HL-60/S4 treated with phorbol 12-myristate 13-acetate at 8.2 ng/mL for 4 days and 3 days (cell line): ENCODE results near the gene ANXA4.
"Not testable (repeated sequence)": the region's sequence is repeated elsewhere in the genome, so short reads cannot be mapped to it uniquely, and the experiment has no call there.

Experiments
- in situ Hi-C: fragments of 300-500 bp; cut with MboI; formaldehyde crosslinking; loops from 2 replicates; pipeline ENCODE4 v1.15.0; 2022; ENCODE audit warnings: low sequenced_read_pairs

Gene ANXA4

GRCh38 chr2:69801745-69802290 is 59.9 kb downstream of the ANXA4 start:
- in situ Hi-C loops, result loop anchor here (25.0 kb wide), 1 partner anchor 240 kb away; no protein-coding TSS in a partner anchor

- in situ Hi-C loops, result loop anchor here (25.0 kb wide), 1 partner anchor 241 kb away; no protein-coding TSS in a partner anchor
Observed at GRCh38 chr2:69802781-69803367, 60.9 kb downstream of the ANXA4 start.

- in situ Hi-C loops, result loop anchor here (25.0 kb wide), 1 partner anchor 242 kb away; no protein-coding TSS in a partner anchor
Observed at GRCh38 chr2:69804416-69804815, 62.5 kb downstream of the ANXA4 start.

GRCh38 chr2:69805887-69806286 is 64.0 kb downstream of the ANXA4 start:
- in situ Hi-C loops, result loop anchor here (25.0 kb wide), 1 partner anchor 244 kb away; no protein-coding TSS in a partner anchor

- in situ Hi-C loops, result loop anchor here (25.0 kb wide), 1 partner anchor 246 kb away; no protein-coding TSS in a partner anchor
Observed at GRCh38 chr2:69807821-69808540, 66.0 kb downstream of the ANXA4 start.

GRCh38 chr2:69810550-69810949 is 68.6 kb downstream of the ANXA4 start:
- in situ Hi-C loops, result loop anchor here (10.0 to 25.0 kb wide), 2 partner anchors 86 to 248 kb away; no protein-coding TSS in a partner anchor

- in situ Hi-C loops, result loop anchor here (10.0 to 25.0 kb wide), 2 partner anchors 86 to 249 kb away; no protein-coding TSS in a partner anchor
Observed at GRCh38 chr2:69811018-69811417, 69.1 kb downstream of the ANXA4 start.

GRCh38 chr2:69811591-69811990 is 69.7 kb downstream of the ANXA4 start:
- in situ Hi-C loops, result loop anchor here (10.0 to 25.0 kb wide), 2 partner anchors 87 to 249 kb away; no protein-coding TSS in a partner anchor

- in situ Hi-C loops, result loop anchor here (10.0 to 25.0 kb wide), 2 partner anchors 91 to 253 kb away; no protein-coding TSS in a partner anchor
Observed at GRCh38 chr2:69815717-69816116, 73.8 kb downstream of the ANXA4 start.

GRCh38 chr2:69816923-69817542 is 75.1 kb downstream of the ANXA4 start:
- in situ Hi-C loops, result loop anchor here (10.0 to 25.0 kb wide), 2 partner anchors 92 to 255 kb away; no protein-coding TSS in a partner anchor

GRCh38 chr2:69817729-69818501 is 76.0 kb downstream of the ANXA4 start:
- in situ Hi-C loops, result loop anchor here (10.0 to 25.0 kb wide), 2 partner anchors 93 to 256 kb away; no protein-coding TSS in a partner anchor

GRCh38 chr2:69827796-69828540 is 86.0 kb downstream of the ANXA4 start:
- in situ Hi-C loops, result no loop called here

GRCh38 chr2:69828938-69829255 is 87.0 kb downstream of the ANXA4 start:
- in situ Hi-C loops, result no loop called here

GRCh38 chr2:69829256-69830044 is 87.5 kb downstream of the ANXA4 start, which contains the start of gene GMCL1:
GMCL1 (plus strand) TSS chr2:69829660; CDS start chr2:69829893, 233 bp downstream.
- in situ Hi-C loops, result no loop called here

- in situ Hi-C loops, result no loop called here
Observed at GRCh38 chr2:69830045-69830905, 88.3 kb downstream of the ANXA4 start.

GRCh38 chr2:69830906-69831241 is 88.9 kb downstream of the ANXA4 start:
- in situ Hi-C loops, result not testable (repeated sequence)

- in situ Hi-C loops, result no loop called here
Observed at GRCh38 chr2:69831354-69831905, 89.5 kb downstream of the ANXA4 start.

- in situ Hi-C loops, result no loop called here
Observed at GRCh38 chr2:69833752-69834151, 91.8 kb downstream of the ANXA4 start.
